HG02981 (cell line): ENCODE measurements around the gene SYT1.

Experiments used
- ATAC-seq: cut with Tn5 transposase; IDR thresholded peaks from one replicate; pipeline ENCODE4 v1.9.1; 2021; ENCODE audit warnings: mild to moderate bottlenecking, moderate library complexity; ENCODE audit not compliant: unreplicated experiment

SYT1 gene

GRCh38 chr12:79127271-79127751 is 262.7 kb downstream of the SYT1 start:
- peak; percentile 96 for ATAC-seq

DNA sequence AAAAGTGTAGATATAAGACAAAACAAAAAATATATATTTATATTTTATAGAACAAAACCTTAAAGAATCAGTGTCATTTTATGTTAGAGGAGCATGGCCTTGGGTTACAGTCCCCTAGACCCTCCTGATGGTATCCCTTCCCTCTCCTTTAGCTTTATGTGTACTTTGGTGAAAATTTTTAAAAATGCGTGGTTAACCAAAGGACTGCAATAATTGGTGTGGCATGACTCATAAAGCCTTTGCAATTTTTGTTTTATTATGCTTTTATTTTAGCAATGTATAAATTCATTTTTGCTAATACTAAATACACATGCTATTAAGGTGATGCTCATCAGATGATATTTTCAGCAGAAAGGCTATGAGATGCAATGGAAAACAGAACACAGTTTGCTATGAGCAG is 264.4 kb downstream of the SYT1 start:
- ATAC-seq: no peak

DNA sequence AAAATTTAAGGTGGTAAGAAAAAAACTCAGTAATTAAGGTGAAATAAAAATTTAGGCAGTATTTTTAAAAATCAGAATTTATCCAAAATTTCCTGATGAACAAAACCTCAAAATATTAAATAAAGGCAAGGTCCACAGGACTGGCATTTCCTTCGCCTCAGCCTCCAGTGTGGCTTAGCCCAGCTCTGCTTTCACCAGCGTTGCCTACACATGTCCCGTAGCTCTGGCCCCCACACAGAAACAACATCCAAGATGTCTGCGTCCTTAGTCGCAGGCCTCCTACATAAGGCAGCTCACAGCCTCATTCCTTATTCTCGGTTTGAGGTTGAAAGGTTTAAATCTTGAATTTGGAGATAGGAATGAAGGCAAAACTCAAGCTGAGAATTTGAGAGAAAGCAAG is 274.3 kb downstream of the SYT1 start:
- ATAC-seq: no peak

DNA sequence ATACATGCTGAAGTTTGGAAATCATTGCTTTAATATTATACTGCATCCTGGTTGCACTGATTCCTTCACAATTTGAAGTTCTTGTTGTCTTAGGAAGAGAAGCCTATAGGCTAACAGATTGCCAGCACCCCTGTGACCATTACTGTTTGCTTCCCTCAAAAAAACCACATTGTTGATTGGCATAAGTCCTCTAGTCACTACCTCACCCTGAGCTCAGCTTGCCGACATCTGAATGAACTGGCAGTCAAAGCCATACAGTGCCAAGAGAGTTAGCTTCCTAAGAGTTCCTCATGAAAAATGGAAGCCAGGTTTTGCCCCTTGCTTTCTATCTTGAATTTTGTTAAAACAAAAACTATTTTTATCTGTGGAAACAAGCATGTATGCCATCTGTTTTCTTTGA is 276.1 kb downstream of the SYT1 start:
- no peak for ATAC-seq

DNA sequence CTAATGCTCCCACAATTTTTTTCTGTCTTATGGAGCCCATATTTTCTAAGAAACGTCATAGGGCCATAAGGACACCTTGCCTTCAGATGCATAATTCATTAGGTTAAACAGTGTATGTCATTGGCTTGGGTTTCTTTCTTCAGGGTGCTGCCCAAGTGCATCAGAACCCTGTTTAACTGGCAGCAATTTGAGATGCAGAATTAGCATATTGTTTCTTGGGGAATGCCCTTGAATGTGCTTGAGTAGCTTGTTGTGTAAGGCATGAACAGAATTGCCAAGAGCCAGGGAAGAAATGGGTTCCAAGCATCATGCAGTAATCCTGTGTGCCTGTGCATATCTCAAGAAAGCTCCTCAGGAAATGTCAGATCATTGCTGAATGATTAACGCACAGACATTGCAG is 277.2 kb downstream of the SYT1 start:
- ATAC-seq: no peak

DNA sequence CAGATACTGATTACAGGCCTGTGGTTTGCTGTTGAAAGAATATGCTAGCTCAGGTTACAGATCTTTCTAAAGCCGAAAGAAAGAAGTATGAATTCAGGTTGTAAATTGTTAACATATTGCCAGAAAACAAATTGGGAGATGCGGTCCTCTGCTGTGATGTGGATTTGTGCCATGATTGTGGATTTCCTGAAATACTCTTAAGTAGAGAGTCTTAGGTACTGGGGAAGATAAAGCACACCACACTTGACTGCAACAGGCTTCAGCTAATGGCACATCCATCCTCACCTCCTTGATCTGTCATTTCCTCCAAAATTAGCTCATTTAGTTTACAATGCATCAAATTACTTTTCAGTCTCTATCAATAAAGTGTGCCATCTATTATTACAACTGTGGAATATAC is 279.2 kb downstream of the SYT1 start:
- no peak for ATAC-seq

DNA sequence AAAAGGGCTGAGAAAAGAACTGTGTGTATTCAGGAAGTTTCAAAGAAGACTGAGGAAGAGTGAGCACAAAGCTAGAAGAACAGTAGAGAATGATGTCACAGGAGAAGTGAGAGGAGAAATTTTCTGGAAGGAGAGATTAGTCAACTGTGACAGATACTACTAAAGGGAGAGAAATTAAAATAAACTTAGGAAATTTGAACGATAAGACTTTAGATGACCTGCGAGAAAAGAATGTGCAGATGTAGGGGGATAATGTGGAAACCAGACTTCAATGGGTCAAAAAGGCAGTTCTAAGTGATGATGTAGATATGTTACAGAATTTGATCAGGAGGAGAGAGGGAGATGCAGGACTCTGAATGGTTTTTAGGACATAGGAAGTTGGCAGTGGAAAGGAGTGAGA is 287.4 kb downstream of the SYT1 start:
- no peak for ATAC-seq

GRCh38 chr12:79155683-79156082 is 291.1 kb downstream of the SYT1 start:
- no peak for ATAC-seq

DNA sequence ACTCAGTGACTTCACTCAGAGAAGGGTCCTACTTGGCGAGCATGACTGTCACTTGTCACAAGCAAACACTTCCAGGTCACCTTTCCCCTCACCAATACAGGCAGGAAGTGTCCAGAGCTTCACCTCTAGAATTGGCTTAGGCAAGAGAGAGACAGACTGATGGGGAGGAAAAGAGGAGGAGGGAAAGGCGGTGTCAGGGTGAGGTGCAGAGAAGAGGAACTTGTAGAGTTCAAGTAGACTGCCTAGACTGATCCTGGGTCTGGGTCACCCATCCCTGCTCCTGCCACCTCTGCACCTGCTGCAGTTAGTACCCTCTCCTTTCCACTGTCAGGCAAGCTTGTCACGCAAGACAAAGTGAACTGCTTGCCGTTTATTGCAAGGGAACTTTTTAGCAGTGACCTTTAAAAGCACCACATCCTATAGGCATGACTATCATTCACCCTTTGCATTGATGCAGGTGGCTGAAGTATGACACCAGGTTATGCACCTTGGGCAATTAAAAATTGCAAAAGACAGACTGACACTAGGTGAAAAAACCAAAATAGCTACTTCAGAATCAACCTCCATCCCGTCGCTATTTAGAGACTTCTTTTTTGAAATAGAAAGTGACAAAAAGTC is 292.4 kb downstream of the SYT1 start:
- no peak for ATAC-seq

DNA sequence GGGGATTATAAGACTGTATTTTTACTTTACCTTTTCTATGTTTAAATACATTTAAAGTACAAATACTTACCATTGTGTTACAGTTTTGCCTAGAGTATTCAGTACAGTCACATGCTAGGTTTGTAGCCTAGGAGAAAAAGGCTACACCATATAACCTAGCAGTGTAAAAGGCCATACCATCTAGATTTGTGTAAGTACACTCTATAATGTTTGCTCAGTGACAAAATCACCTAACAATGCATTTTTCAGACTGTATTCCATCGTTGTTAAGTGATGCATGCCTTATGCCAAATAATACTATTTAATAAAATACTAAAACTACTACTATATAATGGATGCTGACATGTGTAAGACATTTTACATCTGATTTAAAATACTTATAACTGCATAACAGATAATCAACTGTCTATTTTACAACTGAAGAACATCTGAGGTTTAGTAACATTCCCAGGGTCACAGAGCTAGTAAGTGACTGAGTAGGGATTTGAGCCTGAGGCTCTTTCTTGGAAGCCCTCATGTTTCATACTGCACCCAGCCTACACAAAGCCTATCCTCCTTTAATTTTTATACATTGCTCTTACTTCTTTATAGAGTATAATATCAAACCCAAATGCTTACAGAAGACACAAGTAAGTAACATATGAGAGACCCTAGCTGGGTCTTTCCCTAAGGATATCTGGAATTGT is 296.8 kb downstream of the SYT1 start:
- ATAC-seq: no peak

GRCh38 chr12:79162147-79162772 is 297.7 kb downstream of the SYT1 start:
- no peak for ATAC-seq

DNA sequence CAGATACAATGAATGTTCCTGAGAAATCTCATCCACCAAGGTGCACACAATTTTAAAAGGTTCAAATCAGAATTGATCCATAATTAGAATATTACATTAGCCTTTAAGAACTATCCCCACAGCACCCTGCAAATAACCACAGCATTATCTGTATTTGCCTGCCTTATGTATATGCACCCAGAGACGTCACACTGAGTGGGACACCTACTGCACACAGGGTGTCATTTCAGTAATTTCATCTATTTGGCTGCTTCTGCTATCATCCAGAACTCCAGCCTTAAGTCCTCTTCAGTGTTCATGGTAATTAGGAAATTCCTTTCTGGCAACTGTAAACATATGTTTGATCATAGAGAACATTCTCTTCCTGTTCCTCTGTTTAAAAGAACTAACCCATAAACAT is 298.4 kb downstream of the SYT1 start:
- ATAC-seq: no peak

DNA sequence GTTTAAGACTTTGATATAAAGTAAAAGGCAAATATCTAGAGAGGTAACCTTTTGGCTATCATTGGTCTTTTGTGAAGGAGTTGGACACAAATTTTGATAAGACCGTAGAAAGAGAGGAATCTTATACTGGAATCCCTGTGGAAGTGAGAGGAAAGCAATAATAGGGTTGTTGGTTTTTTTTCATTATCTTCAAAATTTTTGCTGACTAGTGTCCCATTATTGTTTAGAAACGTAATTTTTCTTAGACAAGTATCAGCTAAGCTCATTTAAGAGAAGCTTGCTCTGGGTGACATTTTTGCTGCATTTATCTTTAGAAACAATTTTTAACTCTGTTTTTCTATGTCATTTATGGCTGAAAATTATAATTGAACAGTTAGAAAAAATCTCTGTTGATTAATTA is 300.3 kb downstream of the SYT1 start:
- ATAC-seq: no peak

DNA sequence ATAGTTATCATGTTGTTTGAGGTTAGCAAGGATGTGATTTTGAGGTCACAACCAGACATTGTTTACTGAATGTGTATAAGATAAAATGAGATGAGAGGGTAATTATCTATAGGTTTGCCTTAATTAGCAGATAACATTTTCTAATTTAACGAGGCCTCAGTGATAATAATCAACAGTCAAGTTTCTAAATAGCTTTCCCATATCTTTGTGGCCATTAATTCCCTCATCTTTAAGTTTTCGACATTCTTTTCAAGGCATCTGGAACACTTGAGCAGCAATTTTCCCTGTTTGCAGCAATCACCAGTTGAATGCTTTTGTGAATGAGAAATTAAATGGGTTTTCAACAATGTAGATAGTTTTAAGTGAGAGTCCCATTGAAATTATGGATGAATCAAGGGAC is 304.1 kb downstream of the SYT1 start:
- ATAC-seq: no peak

- ATAC-seq: peak; percentile 85
Observed at GRCh38 chr12:79174626-79175025, 310.1 kb downstream of the SYT1 start.

- no peak for ATAC-seq
Observed at GRCh38 chr12:79183003-79183402, 318.4 kb downstream of the SYT1 start.

DNA sequence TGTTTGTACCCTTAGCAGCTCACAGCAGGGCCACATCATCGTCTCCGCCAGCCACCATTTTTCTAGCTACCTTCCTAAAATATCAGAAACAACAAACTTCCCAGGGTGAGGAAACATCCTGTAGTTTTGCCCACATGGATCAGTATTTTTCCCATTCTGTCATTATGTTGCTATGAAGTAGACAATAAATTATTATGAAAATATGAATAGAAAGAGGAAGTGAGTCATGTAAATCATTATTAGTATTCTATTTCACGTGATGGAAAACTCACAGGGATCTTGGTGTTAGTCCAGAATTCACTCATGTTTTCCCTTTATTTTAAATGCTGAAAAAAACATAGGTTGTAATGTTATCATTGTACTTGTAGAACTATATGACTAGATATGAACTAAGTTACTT is 319.4 kb downstream of the SYT1 start:
- ATAC-seq: no peak

GRCh38 chr12:79186506-79186905 is 321.9 kb downstream of the SYT1 start:
- no peak for ATAC-seq

DNA sequence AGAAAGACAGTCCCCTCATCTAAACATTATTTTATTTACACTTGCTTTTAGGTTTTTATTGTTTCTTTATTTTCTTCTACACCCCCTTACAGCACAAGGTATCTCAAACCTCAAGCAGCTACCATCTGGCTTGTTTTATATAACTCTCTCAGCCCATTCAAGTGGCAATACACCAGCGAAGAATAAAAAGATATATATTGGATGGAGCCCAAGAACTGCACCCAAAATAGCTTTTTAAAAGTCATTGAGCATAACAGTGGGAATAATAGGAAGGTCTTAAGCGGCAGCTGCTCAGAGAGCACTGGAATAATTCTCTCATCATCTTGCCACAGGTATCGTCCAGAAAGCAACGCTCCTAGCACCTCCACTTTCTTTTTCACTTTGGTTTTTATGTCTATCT is 322.5 kb downstream of the SYT1 start:
- no peak for ATAC-seq

DNA sequence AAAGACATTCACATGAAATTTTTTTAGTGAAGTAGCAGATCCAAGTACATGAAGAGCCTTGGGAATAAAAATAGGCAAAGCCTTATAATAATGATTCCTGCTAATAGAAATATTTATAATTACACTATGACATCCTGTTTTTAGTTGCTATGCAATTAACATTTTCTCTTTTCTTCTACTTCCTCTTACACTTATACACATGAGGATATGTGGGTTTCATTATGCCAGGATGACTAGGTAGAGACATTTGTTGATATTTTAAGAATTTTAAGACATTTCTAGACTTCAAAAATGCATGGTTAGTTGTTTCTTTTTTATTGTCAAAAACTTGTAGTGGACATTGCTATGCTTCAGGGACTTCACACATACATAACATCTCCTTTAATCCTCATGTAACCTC is 326.8 kb downstream of the SYT1 start:
- no peak for ATAC-seq

- ATAC-seq: no peak
Observed at GRCh38 chr12:79194595-79194994, 330.0 kb downstream of the SYT1 start.

DNA sequence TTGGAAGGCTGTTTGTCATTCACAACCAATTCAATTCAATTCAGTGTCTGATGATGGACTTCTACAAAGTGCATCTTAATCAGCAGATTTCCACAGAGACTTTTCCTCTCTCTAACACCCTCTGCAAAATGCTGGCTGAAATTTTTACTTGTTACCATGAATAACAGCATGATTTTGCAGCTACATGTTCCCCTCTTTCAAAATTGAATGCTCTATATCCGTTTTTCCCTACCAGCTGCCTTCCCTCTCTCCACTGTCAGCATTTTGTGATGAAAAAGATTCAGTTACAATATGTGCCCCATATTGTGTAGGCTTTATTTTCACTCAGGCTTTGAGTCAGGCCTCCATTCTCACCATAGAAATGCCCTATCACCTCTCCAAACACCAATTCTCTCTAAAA is 334.6 kb downstream of the SYT1 start:
- no peak for ATAC-seq
